Endometrial microvascular endothelial cells (primary cell): Measurements from ENCODE around the gene CCL2. TPM values are rescaled to one million over a fixed set of nuclear protein-coding genes. Genes with fewer than 3 reads are reported as not detected.

ENCODE experiments used
- in situ Hi-C: cut with HindIII; loops from 2 replicates; pipeline ENCODE4 v1.10.0; 2017; ENCODE audit warnings: low sequenced_read_pairs, low pct_unique_long_range_greater_than_20kb; ENCODE audit errors: inconsistent ontology term
- total RNA-seq: library from RNA; depleted of rRNA; stranded (reverse); fragments of >200 nt; gene quantifications from one replicate; pipeline ENCODE4 v1.2.3, GENCODE V29; 2015; ENCODE audit errors: inconsistent ontology term

The CCL2 gene
- total RNA-seq, 1 donor from 2014 or later = 62.0 TPM

DNA sequence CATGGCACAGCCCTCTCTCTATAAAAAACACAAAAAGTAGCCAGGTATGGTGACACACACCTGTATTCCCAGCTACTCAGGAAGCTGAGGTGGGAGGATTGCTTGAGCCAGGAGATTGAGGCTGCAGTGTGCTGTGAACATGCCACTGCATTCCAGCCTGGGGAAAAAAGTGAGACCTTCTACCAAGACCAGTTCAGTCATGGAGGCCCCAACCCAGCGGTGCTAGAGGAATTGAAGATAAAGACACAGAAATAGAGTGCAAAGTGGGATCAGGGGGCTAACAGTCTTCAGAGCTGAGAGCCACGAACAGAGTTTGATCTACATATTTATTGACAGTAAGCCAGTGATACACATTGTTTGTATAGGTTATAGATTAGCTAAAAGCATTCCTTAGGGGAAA lies 48.5 kb downstream of the CCL2 start:
- in situ Hi-C loops = no loop called here

DNA sequence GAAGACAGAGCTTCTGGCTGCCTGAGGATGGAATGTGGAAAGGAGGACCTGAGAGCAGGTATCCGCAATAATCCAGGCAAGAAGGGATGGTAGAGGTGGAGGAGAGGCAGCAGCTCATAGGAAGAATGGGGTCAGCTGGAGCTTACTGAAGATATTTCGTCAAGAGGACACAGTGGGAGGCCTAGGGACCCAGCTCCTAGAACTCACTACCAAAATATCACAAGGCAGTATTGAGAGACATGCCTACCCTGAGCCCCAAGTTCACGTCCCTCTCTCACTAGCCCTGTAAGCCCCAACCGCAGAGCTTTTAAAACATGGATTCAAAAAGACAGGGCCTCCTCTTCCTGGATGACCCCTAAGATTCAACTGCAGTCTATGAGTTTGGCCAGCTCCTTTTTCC lies 50.0 kb downstream of the CCL2 start:
- in situ Hi-C loops = no loop called here

DNA sequence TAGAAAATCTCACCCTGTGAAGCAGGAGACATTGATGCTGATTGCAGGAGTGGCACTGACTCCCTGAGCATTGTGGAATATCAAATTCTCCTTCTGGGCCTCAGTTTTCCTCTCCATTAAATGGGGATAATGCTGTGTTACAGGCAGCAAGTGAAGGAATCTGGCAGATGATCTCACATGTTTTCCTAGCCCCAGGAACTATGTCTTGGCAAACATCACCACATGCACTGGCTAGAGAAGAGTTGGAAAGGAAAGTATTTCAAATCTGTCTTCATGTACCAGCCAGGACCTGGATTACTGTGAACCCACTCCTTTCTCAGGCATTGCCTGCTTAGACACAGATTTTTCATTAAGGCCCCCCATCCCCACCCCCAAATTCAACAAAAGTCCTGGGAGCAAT lies 50.5 kb downstream of the CCL2 start:
- in situ Hi-C loops = no loop called here

DNA sequence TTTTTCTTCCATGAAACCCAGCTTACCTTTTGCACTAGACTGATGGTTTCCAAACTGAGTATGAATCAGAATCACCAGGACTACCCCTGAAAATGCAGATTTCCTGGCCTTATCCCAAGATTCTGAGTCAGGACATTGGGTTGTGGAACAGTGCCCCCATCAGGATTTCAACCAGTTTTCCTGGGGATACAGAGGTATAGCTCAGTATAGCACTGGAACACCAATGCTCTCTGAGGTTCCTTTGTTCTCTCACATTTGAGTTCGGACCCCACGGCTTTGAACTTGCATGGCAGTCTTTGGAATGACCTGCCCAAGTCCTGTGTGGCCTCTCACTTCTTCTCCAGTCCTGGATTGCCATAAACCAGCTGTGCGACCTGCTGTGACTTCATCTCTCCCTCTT lies 51.4 kb downstream of the CCL2 start:
- in situ Hi-C loops = no loop called here

Other genes with a start within 250 kb of the CCL2 start
- 0.37 TPM for gene CCL7, start 14.9 kb downstream of the CCL2 start, total RNA-seq
- gene CCL11, start 30.5 kb downstream of the CCL2 start, total RNA-seq = not detected
- not detected for gene CCL8, start 64.2 kb downstream of the CCL2 start, total RNA-seq
- gene CCL13, start 101.2 kb downstream of the CCL2 start, total RNA-seq = not detected
- gene CCL1, start 107.9 kb downstream of the CCL2 start, total RNA-seq = not detected